HepG2 (cell line): ENCODE data around the gene PMM2. TPM values are rescaled to one million over a fixed set of nuclear protein-coding genes. Genes with fewer than 3 reads are reported as not detected.

ENCODE experiments used
- EED ChIP-seq: sonication (generic); formaldehyde crosslinking; IDR thresholded peaks from 2 replicates; pipeline ENCODE4 v1.5.0; 2020; ENCODE audit warnings: mild to moderate bottlenecking, missing genetic modification reagents
- FOXC1 ChIP-seq: sonication (generic); formaldehyde crosslinking; IDR thresholded peaks from 2 replicates; pipeline ENCODE4 v1.8.0; 2022; ENCODE audit warnings: mild to moderate bottlenecking, missing genetic modification reagents, borderline replicate concordance
- GATAD1 ChIP-seq: IDR thresholded peaks from 2 replicates; pipeline ENCODE4 v1.6.1; 2016; ENCODE audit warnings: missing genetic modification reagents, missing compliant biosample characterization
- NFIB ChIP-seq: sonication (generic); formaldehyde crosslinking; IDR thresholded peaks from 2 replicates; pipeline ENCODE4 v1.9.0; 2021; ENCODE audit warnings: missing genetic modification reagents, mild to moderate bottlenecking, borderline replicate concordance
- NONO ChIP-seq, 2 experiments: fragments of 450-650 bp in 1 of 2; sonication (generic) in 1 of 2; formaldehyde crosslinking in 1 of 2; IDR thresholded peaks in 1 of 2; conservative IDR thresholded peaks in 1 of 2; 2 replicates each; pipeline versions ENCODE4 v1.6.1 to v1.8.0; 2017 to 2022; ENCODE audit warnings: mild to moderate bottlenecking in 1 of 2, missing genetic modification reagents in 1 of 2, moderate library complexity in 1 of 2
- NR2F2 ChIP-seq: IDR thresholded peaks from 2 replicates; pipeline ENCODE4 v1.6.1; 2012; ENCODE audit warnings: low read depth, inconsistent platforms, borderline replicate concordance
- TBP ChIP-seq: sonication (generic); formaldehyde crosslinking; IDR thresholded peaks from 2 replicates; pipeline ENCODE4 v1.5.0; 2020; ENCODE audit warnings: missing genetic modification reagents
- TEAD3 ChIP-seq: optimal IDR thresholded peaks from 2 replicates; pipeline ENCODE3; 2016; ENCODE audit warnings: borderline replicate concordance
- ZBTB8A ChIP-seq: sonication (generic); formaldehyde crosslinking; IDR thresholded peaks from 2 replicates; pipeline ENCODE4 v1.4.0; 2020; ENCODE audit warnings: mild to moderate bottlenecking, low read depth, missing genetic modification reagents, borderline replicate concordance
- ZNF790 ChIP-seq: sonication (generic); formaldehyde crosslinking; IDR thresholded peaks from 2 replicates; pipeline ENCODE4 v1.8.0; 2022; ENCODE audit warnings: missing genetic modification reagents, mild to moderate bottlenecking, borderline replicate concordance
- polyA plus RNA-seq, 8 experiments: library from polyadenylated mRNA; depleted of rRNA in 3 of 8; stranded (reverse) in 7 of 8; unstranded in 1 of 8; fragments of >200 nt; fragmentation: Illumina TruSeq in 4 of 8; extraction: Trizol in 4 of 8; gene quantifications; 2 replicates each; pipeline versions ENCODE4 v1.2.1 to v1.2.3, GENCODE V29; 2011 to 2016; ENCODE audit warnings: low read depth in 4 of 8, missing spikeins in 1 of 8, mixed read lengths in 1 of 8; ENCODE audit not compliant: insufficient read depth in 1 of 8
- total RNA-seq, 5 experiments: library from RNA; depleted of rRNA; stranded (reverse); fragments of >200 nt; fragmentation: Illumina TruSeq; extraction: Trizol; gene quantifications; 2 replicates each; pipeline ENCODE4 v1.2.3, GENCODE V29; 2016; ENCODE audit warnings: low read depth in 1 of 5
- TF ChIP-seq, protein P1 (sequence below): sonication (generic); formaldehyde crosslinking; IDR thresholded peaks from 2 replicates; pipeline ENCODE4 v1.5.0; 2020; ENCODE audit warnings: mild to moderate bottlenecking, missing genetic modification reagents, borderline replicate concordance
- TF ChIP-seq, protein P2 (sequence below): IDR thresholded peaks from 2 replicates; pipeline ENCODE4 v1.6.1; 2016; ENCODE audit warnings: mild to moderate bottlenecking, missing biosample characterization, missing genetic modification reagents
- TF ChIP-seq, protein P3 (sequence below): IDR thresholded peaks from 2 replicates; pipeline ENCODE4 v1.6.1; 2016; ENCODE audit warnings: missing genetic modification reagents, missing compliant biosample characterization
- TF ChIP-seq, protein P4 (sequence below): sonication (generic); formaldehyde crosslinking; IDR thresholded peaks from 2 replicates; pipeline ENCODE4 v1.5.0; 2020; ENCODE audit warnings: mild to moderate bottlenecking, missing genetic modification reagents
- TF ChIP-seq, protein P5 (sequence below): IDR thresholded peaks from 2 replicates; pipeline ENCODE4 v1.6.1; 2016; ENCODE audit warnings: low read depth, missing genetic modification reagents, missing compliant biosample characterization
- TF ChIP-seq, protein P6 (sequence below): IDR thresholded peaks from 2 replicates; pipeline ENCODE4 v1.6.1; 2018; ENCODE audit warnings: missing genetic modification reagents, mild to moderate bottlenecking, missing compliant biosample characterization

PMM2 gene
- total and polyA plus RNA-seq, 2 of the 13 experiments (the other 11 are each of a cell fraction or from before 2014, with no cell fraction given), result 52.2 to 93.7 TPM

DNA sequence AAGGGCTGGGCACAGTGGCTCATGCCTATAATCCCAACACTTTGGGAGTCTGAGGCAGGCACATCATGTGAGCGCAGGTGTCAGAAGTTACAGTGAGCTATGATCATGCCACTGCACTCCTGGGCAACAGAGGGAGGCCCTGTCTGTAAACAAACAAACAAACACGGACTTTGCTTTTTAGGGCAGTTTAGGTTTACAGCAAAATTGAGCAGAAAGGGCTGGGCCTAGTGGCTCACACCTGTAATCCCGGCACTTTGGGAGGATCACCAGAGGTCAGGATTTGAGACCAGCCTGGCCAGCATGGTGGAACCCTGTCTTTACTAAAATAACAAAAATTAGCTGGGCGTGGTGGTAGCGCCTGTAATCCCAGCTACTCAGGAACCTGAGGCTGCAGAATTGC is 74.4 kb downstream of the PMM2 start (continued):
- TF ChIP-seq ZNF790 (CRISPR knock-in tag), result no peak
- peak; percentile 40; the same call in 1 of the 2 replicates for TF ChIP-seq GATAD1 (CRISPR knock-in tag)
- no peak for TF ChIP-seq NR2F2
- no peak for TF ChIP-seq NFIB (CRISPR knock-in tag)
- TF ChIP-seq EED (CRISPR knock-in tag), result no peak; the same call in 1 of the 2 replicates
- no peak for TF ChIP-seq TEAD3
- TF ChIP-seq, protein P1, sequence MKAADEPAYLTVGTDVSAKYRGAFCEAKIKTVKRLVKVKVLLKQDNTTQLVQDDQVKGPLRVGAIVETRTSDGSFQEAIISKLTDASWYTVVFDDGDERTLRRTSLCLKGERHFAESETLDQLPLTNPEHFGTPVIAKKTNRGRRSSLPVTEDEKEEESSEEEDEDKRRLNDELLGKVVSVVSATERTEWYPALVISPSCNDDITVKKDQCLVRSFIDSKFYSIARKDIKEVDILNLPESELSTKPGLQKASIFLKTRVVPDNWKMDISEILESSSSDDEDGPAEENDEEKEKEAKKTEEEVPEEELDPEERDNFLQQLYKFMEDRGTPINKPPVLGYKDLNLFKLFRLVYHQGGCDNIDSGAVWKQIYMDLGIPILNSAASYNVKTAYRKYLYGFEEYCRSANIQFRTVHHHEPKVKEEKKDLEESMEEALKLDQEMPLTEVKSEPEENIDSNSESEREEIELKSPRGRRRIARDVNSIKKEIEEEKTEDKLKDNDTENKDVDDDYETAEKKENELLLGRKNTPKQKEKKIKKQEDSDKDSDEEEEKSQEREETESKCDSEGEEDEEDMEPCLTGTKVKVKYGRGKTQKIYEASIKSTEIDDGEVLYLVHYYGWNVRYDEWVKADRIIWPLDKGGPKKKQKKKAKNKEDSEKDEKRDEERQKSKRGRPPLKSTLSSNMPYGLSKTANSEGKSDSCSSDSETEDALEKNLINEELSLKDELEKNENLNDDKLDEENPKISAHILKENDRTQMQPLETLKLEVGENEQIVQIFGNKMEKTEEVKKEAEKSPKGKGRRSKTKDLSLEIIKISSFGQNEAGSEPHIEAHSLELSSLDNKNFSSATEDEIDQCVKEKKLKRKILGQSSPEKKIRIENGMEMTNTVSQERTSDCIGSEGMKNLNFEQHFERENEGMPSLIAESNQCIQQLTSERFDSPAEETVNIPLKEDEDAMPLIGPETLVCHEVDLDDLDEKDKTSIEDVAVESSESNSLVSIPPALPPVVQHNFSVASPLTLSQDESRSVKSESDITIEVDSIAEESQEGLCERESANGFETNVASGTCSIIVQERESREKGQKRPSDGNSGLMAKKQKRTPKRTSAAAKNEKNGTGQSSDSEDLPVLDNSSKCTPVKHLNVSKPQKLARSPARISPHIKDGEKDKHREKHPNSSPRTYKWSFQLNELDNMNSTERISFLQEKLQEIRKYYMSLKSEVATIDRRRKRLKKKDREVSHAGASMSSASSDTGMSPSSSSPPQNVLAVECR (CRISPR knock-in tag), result no peak
- TF ChIP-seq NONO (IDR thresholded peaks at IDR 0.05), result no peak
- no peak for TF ChIP-seq NONO (CRISPR knock-in tag; conservative IDR thresholded peaks at IDR 0.05)
- TF ChIP-seq, protein P2, sequence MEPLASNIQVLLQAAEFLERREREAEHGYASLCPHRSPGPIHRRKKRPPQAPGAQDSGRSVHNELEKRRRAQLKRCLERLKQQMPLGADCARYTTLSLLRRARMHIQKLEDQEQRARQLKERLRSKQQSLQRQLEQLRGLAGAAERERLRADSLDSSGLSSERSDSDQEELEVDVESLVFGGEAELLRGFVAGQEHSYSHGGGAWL (CRISPR knock-in tag), result no peak
- no peak for TF ChIP-seq ZBTB8A (CRISPR knock-in tag)
- TF ChIP-seq, protein P3, sequence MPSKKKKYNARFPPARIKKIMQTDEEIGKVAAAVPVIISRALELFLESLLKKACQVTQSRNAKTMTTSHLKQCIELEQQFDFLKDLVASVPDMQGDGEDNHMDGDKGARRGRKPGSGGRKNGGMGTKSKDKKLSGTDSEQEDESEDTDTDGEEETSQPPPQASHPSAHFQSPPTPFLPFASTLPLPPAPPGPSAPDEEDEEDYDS (CRISPR knock-in tag), result no peak
- TF ChIP-seq, protein P4, sequence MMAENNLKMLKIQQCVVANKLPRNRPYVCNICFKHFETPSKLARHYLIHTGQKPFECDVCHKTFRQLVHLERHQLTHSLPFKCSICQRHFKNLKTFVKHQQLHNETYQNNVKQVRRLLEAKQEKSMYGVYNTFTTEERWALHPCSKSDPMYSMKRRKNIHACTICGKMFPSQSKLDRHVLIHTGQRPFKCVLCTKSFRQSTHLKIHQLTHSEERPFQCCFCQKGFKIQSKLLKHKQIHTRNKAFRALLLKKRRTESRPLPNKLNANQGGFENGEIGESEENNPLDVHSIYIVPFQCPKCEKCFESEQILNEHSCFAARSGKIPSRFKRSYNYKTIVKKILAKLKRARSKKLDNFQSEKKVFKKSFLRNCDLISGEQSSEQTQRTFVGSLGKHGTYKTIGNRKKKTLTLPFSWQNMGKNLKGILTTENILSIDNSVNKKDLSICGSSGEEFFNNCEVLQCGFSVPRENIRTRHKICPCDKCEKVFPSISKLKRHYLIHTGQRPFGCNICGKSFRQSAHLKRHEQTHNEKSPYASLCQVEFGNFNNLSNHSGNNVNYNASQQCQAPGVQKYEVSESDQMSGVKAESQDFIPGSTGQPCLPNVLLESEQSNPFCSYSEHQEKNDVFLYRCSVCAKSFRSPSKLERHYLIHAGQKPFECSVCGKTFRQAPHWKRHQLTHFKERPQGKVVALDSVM, result no peak
- TF ChIP-seq, protein P5, sequence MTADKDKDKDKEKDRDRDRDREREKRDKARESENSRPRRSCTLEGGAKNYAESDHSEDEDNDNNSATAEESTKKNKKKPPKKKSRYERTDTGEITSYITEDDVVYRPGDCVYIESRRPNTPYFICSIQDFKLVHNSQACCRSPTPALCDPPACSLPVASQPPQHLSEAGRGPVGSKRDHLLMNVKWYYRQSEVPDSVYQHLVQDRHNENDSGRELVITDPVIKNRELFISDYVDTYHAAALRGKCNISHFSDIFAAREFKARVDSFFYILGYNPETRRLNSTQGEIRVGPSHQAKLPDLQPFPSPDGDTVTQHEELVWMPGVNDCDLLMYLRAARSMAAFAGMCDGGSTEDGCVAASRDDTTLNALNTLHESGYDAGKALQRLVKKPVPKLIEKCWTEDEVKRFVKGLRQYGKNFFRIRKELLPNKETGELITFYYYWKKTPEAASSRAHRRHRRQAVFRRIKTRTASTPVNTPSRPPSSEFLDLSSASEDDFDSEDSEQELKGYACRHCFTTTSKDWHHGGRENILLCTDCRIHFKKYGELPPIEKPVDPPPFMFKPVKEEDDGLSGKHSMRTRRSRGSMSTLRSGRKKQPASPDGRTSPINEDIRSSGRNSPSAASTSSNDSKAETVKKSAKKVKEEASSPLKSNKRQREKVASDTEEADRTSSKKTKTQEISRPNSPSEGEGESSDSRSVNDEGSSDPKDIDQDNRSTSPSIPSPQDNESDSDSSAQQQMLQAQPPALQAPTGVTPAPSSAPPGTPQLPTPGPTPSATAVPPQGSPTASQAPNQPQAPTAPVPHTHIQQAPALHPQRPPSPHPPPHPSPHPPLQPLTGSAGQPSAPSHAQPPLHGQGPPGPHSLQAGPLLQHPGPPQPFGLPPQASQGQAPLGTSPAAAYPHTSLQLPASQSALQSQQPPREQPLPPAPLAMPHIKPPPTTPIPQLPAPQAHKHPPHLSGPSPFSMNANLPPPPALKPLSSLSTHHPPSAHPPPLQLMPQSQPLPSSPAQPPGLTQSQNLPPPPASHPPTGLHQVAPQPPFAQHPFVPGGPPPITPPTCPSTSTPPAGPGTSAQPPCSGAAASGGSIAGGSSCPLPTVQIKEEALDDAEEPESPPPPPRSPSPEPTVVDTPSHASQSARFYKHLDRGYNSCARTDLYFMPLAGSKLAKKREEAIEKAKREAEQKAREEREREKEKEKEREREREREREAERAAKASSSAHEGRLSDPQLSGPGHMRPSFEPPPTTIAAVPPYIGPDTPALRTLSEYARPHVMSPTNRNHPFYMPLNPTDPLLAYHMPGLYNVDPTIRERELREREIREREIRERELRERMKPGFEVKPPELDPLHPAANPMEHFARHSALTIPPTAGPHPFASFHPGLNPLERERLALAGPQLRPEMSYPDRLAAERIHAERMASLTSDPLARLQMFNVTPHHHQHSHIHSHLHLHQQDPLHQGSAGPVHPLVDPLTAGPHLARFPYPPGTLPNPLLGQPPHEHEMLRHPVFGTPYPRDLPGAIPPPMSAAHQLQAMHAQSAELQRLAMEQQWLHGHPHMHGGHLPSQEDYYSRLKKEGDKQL (CRISPR knock-in tag), result no peak
- TF ChIP-seq TBP (CRISPR knock-in tag), result no peak
- no peak for TF ChIP-seq FOXC1 (CRISPR knock-in tag)
- TF ChIP-seq, protein P6, sequence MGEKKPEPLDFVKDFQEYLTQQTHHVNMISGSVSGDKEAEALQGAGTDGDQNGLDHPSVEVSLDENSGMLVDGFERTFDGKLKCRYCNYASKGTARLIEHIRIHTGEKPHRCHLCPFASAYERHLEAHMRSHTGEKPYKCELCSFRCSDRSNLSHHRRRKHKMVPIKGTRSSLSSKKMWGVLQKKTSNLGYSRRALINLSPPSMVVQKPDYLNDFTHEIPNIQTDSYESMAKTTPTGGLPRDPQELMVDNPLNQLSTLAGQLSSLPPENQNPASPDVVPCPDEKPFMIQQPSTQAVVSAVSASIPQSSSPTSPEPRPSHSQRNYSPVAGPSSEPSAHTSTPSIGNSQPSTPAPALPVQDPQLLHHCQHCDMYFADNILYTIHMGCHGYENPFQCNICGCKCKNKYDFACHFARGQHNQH, result no peak
